Activated T-helper 9 cell treated with anti-CD3 and anti-CD28 coated beads, Interleukin-2, amount 50 U/mL, for 16 hours (primary cell): Measurements from ENCODE around the gene GSE1.

ENCODE experiments used
- DNase-seq: peaks from one replicate; pipeline ENCODE4 v3.0.0-alpha.2; 2020; ENCODE audit warnings: low read depth

GSE1 gene

GRCh38 chr16:85606904-85607303 is 6.2 kb upstream of the GSE1 start:
- DNase-seq: no peak

- no peak for DNase-seq
These were observed 5.8 kb upstream of the GSE1 start for GRCh38 chr16:85607321-85607765.

GRCh38 chr16:85607796-85608514 is 5.2 kb upstream of the GSE1 start:
- DNase-seq: no peak

GRCh38 chr16:85608515-85608885 is 4.6 kb upstream of the GSE1 start:
- DNase-seq: no peak

- no peak for DNase-seq
These were observed 4.2 kb upstream of the GSE1 start for GRCh38 chr16:85608887-85609286.

- no peak for DNase-seq
These were observed 3.6 kb upstream of the GSE1 start for GRCh38 chr16:85609539-85609938.

GRCh38 chr16:85610059-85610445 is 3.1 kb upstream of the GSE1 start:
- no peak for DNase-seq

- DNase-seq: peak; percentile 84
These were observed 2.5 kb upstream of the GSE1 start for GRCh38 chr16:85610446-85611193.

GRCh38 chr16:85611194-85611443 is 2.0 kb upstream of the GSE1 start:
- no peak for DNase-seq

GRCh38 chr16:85611444-85612190 is 1.5 kb upstream of the GSE1 start:
- peak; percentile 14 for DNase-seq

- DNase-seq: peak; percentile 13
These were observed 826 bp upstream of the GSE1 start for GRCh38 chr16:85612191-85612800.

GRCh38 chr16:85613604-85614337 is 649 bp downstream of the GSE1 start:
- DNase-seq: no peak

GRCh38 chr16:85614338-85615013 is 1.4 kb downstream of the GSE1 start:
- no peak for DNase-seq

GRCh38 chr16:85615014-85615851 is 2.1 kb downstream of the GSE1 start:
- peak; percentile 45 for DNase-seq

- peak; percentile 62 for DNase-seq
These were observed 2.9 kb downstream of the GSE1 start for GRCh38 chr16:85615852-85616606.

- DNase-seq: no peak
These were observed 3.6 kb downstream of the GSE1 start for GRCh38 chr16:85616607-85617321.

GRCh38 chr16:85617948-85618347 is 4.8 kb downstream of the GSE1 start:
- no peak for DNase-seq

- no peak for DNase-seq
These were observed 5.4 kb downstream of the GSE1 start for GRCh38 chr16:85618521-85618920.
